Measurements from ENCODE around the gene KIF15. TPM values are rescaled to one million over a fixed set of nuclear protein-coding genes. Genes with fewer than 3 reads are reported as not detected.

KIF15 gene
- total RNA-seq, 4 donors from 2014 or later, result 0.13 to 2.4 (median 0.51) TPM

GRCh38 chr3:44825264-44825925, 63.8 kb downstream of the KIF15 start:
- Histone ChIP-seq H3K27ac (no peak overlapping the region), H3K36me3 (no peaks in the 10 kb centered on the region), H3K4me3 (no peak overlapping the region), H3K4me1 (no peaks in the 10 kb centered on the region), H3K9me3 (no peaks in the 10 kb centered on the region), H3K27me3 (no peaks in the 10 kb centered on the region)
- no peak for ATAC-seq
- 66 to 74% methylated on average over 2 of the region's 2 CpGs for whole genome bisulfite sequencing, 2 donors (ENCODE audit: low coverage in 1 of 2)
- TF ChIP-seq EP300 (IDR thresholded peaks at IDR 0.05) (no peak), POLR2A (IDR thresholded peaks at IDR 0.05) (no peak), POLR2AphosphoS5 (IDR thresholded peaks at IDR 0.05) (no peak), CTCF (IDR thresholded peaks at IDR 0.05) (no peak)

GRCh38 chr3:44827196-44827595, 65.6 kb downstream of the KIF15 start:
- WGBS, 2 donors (ENCODE audit: low coverage in 1 of 2), result 82 to 92% methylated on average over 3 of the region's 3 CpGs
- TF ChIP-seq POLR2AphosphoS5 (IDR thresholded peaks at IDR 0.05) (no peak), CTCF (IDR thresholded peaks at IDR 0.05) (no peak), EP300 (IDR thresholded peaks at IDR 0.05) (no peak), POLR2A (IDR thresholded peaks at IDR 0.05) (no peak)
- Histone ChIP-seq H3K9me3 (no peaks in the 10 kb centered on the region), H3K4me1 (no peaks in the 10 kb centered on the region), H3K27ac (no peak overlapping the region), H3K27me3 (no peaks in the 10 kb centered on the region), H3K4me3 (no peak overlapping the region), H3K36me3 (no peaks in the 10 kb centered on the region)
- no peak for ATAC-seq

- no peak for ATAC-seq
- WGBS, 2 donors (ENCODE audit: low coverage in 1 of 2), result 88 to 96% methylated on average over 5 of the region's 5 CpGs
- H3K4me1 ChIP-seq, result no peaks in the 10 kb centered on the region
- no peaks in the 10 kb centered on the region for H3K27me3 ChIP-seq
- H3K27ac ChIP-seq, result no peak overlapping the region
- no peaks in the 10 kb centered on the region for H3K36me3 ChIP-seq
- no peaks in the 10 kb centered on the region for H3K9me3 ChIP-seq
- H3K4me3 ChIP-seq, result no peak overlapping the region
- TF ChIP-seq EP300 (IDR thresholded peaks at IDR 0.05), result no peak
- no peak for TF ChIP-seq CTCF (IDR thresholded peaks at IDR 0.05)
- TF ChIP-seq POLR2A (IDR thresholded peaks at IDR 0.05), result no peak
- TF ChIP-seq POLR2AphosphoS5 (IDR thresholded peaks at IDR 0.05), result no peak
Measured at GRCh38 chr3:44831232-44831631, 69.6 kb downstream of the KIF15 start.

- no peaks in the 10 kb centered on the region for H3K4me1 ChIP-seq
- H3K4me3 ChIP-seq, result no peak overlapping the region
- 75 to 80% methylated on average over 1 of the region's 1 CpG for WGBS, 2 donors (ENCODE audit: low coverage in 1 of 2)
- no peaks in the 10 kb centered on the region for H3K27me3 ChIP-seq
- TF ChIP-seq POLR2A (IDR thresholded peaks at IDR 0.05) (no peak), EP300 (IDR thresholded peaks at IDR 0.05) (no peak), CTCF (IDR thresholded peaks at IDR 0.05) (no peak), POLR2AphosphoS5 (IDR thresholded peaks at IDR 0.05) (no peak)
- H3K27ac ChIP-seq, result no peak overlapping the region
- no peaks in the 10 kb centered on the region for H3K9me3 ChIP-seq
- ATAC-seq, result no peak
- no peaks in the 10 kb centered on the region for H3K36me3 ChIP-seq
Measured at GRCh38 chr3:44832032-44832431, 70.4 kb downstream of the KIF15 start.

GRCh38 chr3:44832965-44833364, 71.4 kb downstream of the KIF15 start:
- ATAC-seq, result no peak
- H3K9me3 ChIP-seq, result no peaks in the 10 kb centered on the region
- H3K36me3 ChIP-seq, result no peaks in the 10 kb centered on the region
- no peak overlapping the region for H3K4me3 ChIP-seq
- no peaks in the 10 kb centered on the region for H3K4me1 ChIP-seq
- no peak for TF ChIP-seq EP300 (IDR thresholded peaks at IDR 0.05)
- WGBS, 2 donors (ENCODE audit: low coverage in 1 of 2), result 93 to 100% methylated on average over 1 to 2 of the region's 2 CpGs
- H3K27me3 ChIP-seq, result no peaks in the 10 kb centered on the region
- no peak overlapping the region for H3K27ac ChIP-seq
